HG02840 (cell line): ENCODE measurements around the gene UCMA.
"Not testable (repeated sequence)": the region's sequence is repeated elsewhere in the genome, so short reads cannot be mapped to it uniquely, and the experiment has no call there.

Experiments
- ATAC-seq: cut with Tn5 transposase; IDR thresholded peaks from one replicate; pipeline ENCODE4 v1.9.1; 2021; ENCODE audit warnings: mild to moderate bottlenecking, moderate library complexity, moderate number of reproducible peaks; ENCODE audit not compliant: unreplicated experiment, low FRiP score

UCMA gene, protein sequence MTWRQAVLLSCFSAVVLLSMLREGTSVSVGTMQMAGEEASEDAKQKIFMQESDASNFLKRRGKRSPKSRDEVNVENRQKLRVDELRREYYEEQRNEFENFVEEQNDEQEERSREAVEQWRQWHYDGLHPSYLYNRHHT

GRCh38 chr10:13234172-13234571 lies at the start of gene UCMA:
UCMA (minus strand) TSS chr10:13234374; CDS start chr10:13234258, 116 bp downstream.
- ATAC-seq = no peak

DNA sequence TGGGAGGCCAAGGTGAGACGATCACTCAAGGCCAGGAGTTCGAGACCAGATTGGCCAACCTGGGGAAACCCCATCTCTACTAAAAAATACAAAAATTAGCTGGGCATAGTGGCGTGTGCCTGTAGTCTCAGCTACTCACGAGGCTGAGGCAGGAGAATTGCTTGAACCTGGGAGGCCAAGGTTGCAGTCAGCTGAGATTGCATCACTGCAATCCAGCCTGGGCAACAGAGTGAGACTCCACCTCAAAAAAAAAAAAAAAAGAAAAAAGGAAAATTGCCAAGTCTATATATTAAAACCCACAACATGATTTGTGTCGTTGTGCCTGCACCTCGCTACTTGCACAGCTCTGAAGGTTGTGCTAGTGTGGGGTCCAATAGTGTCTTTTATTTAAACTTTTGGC lies 48.2 kb upstream of the UCMA start:
- not testable (repeated sequence) for ATAC-seq

DNA sequence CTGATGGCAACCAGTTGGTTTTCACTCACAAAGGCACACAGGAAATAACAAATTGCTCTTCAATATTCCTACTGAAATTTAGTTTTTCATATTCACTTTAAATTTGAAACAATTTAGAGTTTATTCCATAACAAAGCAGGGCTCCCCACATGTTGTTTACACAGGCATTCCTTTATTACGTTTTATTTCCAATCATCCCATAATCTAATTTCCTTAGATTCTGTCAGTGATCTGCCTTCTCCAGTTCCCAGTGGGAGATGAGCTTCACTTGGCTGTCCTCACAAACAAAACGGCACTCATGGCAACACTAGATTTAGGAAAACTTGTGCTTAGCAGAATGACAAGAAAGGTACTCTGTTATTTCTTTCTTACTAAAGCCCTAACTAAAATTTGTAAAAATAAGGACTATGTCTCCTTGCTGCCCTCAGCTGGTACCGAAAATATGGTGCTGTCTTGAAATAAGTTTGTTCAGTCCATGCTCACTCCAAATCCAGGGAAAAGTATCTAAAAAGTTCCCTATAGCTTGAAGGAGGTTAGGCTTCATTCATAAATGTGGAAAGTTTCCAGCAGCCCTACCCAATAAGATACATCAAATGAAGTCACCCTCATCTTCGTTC lies 42.7 kb upstream of the UCMA start:
- ATAC-seq = no peak

GRCh38 chr10:13276146-13276545 lies 42.0 kb upstream of the UCMA start:
- ATAC-seq = not testable (repeated sequence)

GRCh38 chr10:13272164-13272571 lies 38.0 kb upstream of the UCMA start:
- no peak for ATAC-seq

DNA sequence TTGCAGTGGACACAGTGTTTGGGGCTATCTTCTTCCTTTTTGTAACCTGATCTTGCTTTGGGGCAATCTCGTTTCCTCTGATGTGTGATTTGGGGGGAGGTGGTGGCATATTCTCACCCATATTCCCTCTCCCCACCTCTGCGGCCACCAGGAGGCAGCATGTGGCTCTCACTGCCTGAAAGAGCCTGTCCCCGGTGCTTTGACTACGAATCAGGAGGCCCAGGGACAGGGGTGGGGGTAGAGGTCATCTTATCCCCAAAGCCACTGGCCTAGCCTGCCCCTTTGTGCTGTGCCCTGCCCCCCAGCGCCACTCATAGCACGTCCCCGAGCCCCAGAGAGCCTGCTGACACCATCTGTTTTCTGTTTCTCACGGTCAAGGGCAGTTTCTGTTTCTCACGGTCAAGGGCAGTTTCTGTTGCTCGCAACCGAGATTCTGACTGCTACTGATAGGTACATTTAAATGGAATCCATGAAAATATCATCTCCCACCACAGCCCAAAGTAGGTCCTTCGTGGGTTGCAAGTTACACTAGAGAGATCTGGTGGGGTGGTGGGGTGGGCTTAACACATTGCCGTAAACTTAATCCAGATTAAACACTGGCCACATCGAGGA lies 37.5 kb upstream of the UCMA start:
- no peak for ATAC-seq

DNA sequence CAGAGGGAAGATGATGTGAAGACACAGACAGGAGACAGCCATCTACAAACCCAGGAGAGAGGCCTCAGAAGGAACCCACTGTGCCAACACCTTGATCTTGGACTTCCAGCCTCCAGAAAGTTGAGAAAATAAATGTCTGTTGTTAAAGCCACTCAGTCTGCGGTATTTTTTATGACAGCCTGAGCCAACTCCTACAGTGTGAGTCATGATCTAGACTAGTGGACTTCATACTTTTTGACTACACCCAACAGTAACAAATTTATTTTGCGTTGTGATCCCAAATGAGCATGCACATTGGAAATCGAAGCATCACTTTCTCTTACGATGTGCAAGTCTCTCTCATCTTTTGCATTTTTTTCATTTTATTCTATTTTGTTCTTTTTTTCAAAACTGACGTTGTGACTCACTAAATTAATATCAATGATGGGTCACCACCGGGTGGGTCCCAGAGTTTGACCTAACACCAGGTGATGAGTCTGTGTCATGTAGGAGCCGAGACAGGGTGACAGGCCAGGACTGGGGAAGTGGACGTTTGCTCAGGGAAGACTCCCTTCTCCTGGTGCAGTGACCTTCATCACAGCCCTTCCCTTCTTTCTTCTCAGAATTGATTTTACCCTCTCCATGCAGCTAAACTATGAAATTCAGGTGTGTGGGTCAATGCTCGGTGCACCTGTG lies 36.8 kb upstream of the UCMA start:
- ATAC-seq = no peak

DNA sequence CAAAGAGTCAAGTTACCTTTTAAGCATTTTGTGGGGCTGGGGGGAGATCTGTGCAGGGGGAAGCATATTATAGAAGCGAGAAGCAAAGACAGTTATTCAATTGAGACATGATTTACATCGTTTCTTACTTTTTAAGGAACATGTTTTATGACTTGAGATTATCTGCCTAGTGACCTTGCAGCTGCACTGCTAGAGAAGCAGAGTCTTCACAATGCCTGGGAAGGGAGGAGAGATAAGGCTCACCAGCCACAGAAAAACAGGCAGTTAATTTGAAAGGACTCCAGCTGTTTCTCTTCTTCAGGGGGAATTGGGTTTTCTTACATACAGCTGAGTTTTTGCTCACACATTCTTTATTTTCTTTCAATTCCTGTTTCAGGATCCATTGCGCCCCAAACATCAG lies 34.7 kb upstream of the UCMA start:
- no peak for ATAC-seq

DNA sequence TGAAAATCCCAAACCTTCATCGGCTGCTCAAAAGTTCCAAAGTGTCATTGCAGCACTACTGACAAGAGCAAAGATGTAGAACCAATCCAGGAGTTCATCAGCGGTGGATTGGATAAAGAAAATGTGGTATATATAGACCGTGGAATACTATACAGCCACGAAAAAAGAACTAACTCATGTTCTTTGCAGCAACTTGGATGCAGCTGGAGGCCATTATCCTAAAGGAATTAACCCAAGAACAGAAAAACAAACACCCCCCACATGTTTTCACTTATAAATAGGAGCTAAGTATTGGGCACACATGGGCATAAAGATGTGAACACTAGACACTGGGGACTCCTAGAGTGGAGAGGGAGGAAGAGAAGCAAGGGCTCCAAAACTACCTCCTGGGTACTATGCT lies 34.1 kb upstream of the UCMA start:
- no peak for ATAC-seq

- no peak for ATAC-seq
These were observed 29.4 kb upstream of the UCMA start for GRCh38 chr10:13263591-13263990.

DNA sequence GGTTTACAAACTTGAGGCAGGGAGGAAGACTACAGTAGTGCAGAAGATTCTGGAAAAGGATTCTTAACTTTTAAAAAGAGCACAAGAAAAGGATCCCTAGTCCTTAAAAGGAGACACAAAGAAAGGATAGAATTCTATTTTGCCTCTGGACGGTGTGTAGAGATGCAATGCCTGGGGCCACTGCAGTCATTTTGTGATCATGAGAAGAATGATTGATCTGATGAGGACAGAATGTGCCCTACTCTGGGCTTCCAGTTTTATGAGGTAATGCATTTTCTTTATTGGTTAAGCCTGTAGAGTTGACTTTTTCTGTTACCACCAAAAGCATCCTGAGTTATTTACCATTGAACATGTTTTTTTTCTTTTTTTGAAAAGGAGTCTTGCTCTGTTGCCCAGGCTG lies 28.3 kb upstream of the UCMA start:
- ATAC-seq = no peak

GRCh38 chr10:13257621-13258140 lies 23.5 kb upstream of the UCMA start:
- ATAC-seq = no peak

GRCh38 chr10:13256627-13257026 lies 22.5 kb upstream of the UCMA start:
- no peak for ATAC-seq

GRCh38 chr10:13253726-13254125 lies 19.6 kb upstream of the UCMA start:
- ATAC-seq = no peak

- no peak for ATAC-seq
These were observed 13.6 kb upstream of the UCMA start for GRCh38 chr10:13247784-13248183.

- ATAC-seq = no peak
These were observed 13.1 kb upstream of the UCMA start for GRCh38 chr10:13247246-13247645.

- not testable (repeated sequence) for ATAC-seq
These were observed 8.1 kb upstream of the UCMA start for GRCh38 chr10:13242260-13242659.

DNA sequence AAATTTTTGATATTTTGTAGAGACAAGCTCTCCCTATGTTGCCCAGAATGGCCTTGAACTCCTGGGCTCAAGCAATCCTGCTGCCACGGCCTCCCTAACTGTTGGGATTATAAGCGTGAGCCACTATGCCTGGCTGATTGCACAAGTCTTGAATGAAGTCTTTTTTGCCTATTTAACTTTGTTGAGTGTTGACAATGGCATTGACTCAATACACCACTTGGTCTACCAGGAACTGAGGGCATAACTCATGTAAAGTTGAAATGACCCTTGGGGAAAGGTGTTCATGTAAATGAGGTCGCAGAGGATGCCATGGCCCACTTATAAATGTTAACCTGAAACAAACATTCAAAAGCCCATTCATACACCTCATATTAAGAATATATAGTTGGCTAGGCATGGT lies 7.4 kb upstream of the UCMA start:
- ATAC-seq = no peak

DNA sequence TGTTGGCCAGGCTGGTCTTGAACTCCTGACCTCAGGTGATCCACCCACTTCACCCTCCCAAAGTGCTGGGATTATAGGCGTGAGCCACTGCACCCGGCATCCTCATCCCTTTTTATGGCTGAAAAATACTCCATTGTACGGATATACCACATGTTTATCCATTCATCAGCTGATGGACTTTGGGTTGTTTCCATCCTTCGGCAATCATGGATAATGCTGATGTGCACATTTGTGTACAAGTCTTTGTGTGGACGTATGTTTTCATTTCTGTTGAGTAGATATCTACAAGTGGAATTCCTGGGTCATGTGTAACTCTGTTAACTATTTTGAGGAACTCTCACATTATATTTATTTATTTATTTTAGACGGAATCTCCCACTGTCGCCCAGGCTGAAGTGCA lies 5.7 kb upstream of the UCMA start:
- no peak for ATAC-seq

- ATAC-seq = no peak
These were observed 4.3 kb upstream of the UCMA start for GRCh38 chr10:13238271-13239077.

- no peak for ATAC-seq
These were observed 2.5 kb upstream of the UCMA start for GRCh38 chr10:13236638-13237037.
